ENCODE measurements around the gene EFNA1.

GRCh38 chr1:155110381-155110780, 17.3 kb upstream of the EFNA1 start:
- no peak for TF ChIP-seq CTCF (IDR thresholded peaks at IDR 0.05; ENCODE audit: low read depth, low read length, poor library complexity, severe bottlenecking)
- no peak for TF ChIP-seq EZH2phosphoT487 (IDR thresholded peaks at IDR 0.05; ENCODE audit: borderline replicate concordance, low read length)
